SK-N-SH (cell line): Measurements from ENCODE around the gene FLNA. TPM values are rescaled to one million over a fixed set of nuclear protein-coding genes. Genes with fewer than 3 reads are reported as not detected.

Source experiments
- CTCF ChIA-PET: fragments of 300-600, 350-600 bp; formaldehyde crosslinking; extraction: SDS; loops from one replicate; lab custom pipeline; 2021; lab: Yijun Ruan, JAX
- POLR2A ChIA-PET: fragments of 350-600 bp; sonication (Branson Sonifier 250); formaldehyde crosslinking; extraction: SDS; loops from one replicate; lab custom pipeline; 2020; ENCODE audit warnings: antibody characterized with exemption, inconsistent platforms; lab: Yijun Ruan, JAX
- DNase-seq: peaks from one replicate; pipeline ENCODE4 v3.0.0; 2012
- H2AFZ ChIP-seq: fragments of 200-600 bp; sonication (generic); 2 replicates; pipeline ENCODE4 v1.8.1; 2016; ENCODE audit warnings: antibody characterized with exemption, mild to moderate bottlenecking, low read depth
- H3F3A ChIP-seq: fragments of 200-600 bp; sonication (generic); replicated peaks from 2 replicates; pipeline ENCODE3; 2016; ENCODE audit warnings: antibody characterized with exemption, mild to moderate bottlenecking; ENCODE audit not compliant: insufficient read depth
- H3K27ac ChIP-seq, 2 experiments: fragments of 200-500 bp in 1 of 2; fragments of 200-600 bp in 1 of 2; sonication (Bioruptor generic) in 1 of 2; sonication (generic), shearing (Covaris generic) in 1 of 2; 2 replicates each; pipeline versions ENCODE4 v1.5.1 to v1.6.1; 2014 to 2016; ENCODE audit warnings: low read depth in 2 of 2, inconsistent platforms in 1 of 2, low read length in 1 of 2, mild to moderate bottlenecking in 1 of 2, mixed read lengths in 1 of 2
- H3K27me3 ChIP-seq: fragments of 200-600 bp; sonication (generic), shearing (Covaris generic); 2 replicates; pipeline ENCODE4 v1.6.1; 2016; ENCODE audit warnings: mixed run types; ENCODE audit not compliant: insufficient read depth
- H3K36me3 ChIP-seq, 2 experiments: fragments of 200-500 bp in 1 of 2; fragments of 200-600 bp in 1 of 2; sonication (Bioruptor generic) in 1 of 2; sonication (generic) in 1 of 2; replicated peaks in 1 of 2; 2 replicates each; pipeline versions ENCODE3 to v1.5.1; 2014 to 2016; ENCODE audit warnings: low read length in 1 of 2, mild to moderate bottlenecking in 1 of 2; ENCODE audit not compliant: insufficient read depth in 2 of 2, control insufficient read depth in 1 of 2
- H3K4me1 ChIP-seq, 2 experiments: fragments of 200-500 bp in 1 of 2; fragments of 200-600 bp in 1 of 2; sonication (Bioruptor generic) in 1 of 2; sonication (generic), shearing (Covaris generic) in 1 of 2; 2 replicates each; pipeline versions ENCODE4 v1.5.1 to v1.6.1; 2014 to 2016; ENCODE audit warnings: low read depth in 1 of 2, low read length in 1 of 2, mixed run types in 1 of 2; ENCODE audit not compliant: insufficient read depth in 2 of 2, control insufficient read depth in 1 of 2
- H3K4me2 ChIP-seq: fragments of 200-600 bp; sonication (generic), shearing (Covaris generic); 2 replicates; pipeline ENCODE4 v1.6.1; 2017; ENCODE audit warnings: mixed run types
- H3K4me3 ChIP-seq, 2 experiments: fragments of 200-500 bp in 1 of 2; fragments of 200-600 bp in 1 of 2; sonication (Bioruptor generic) in 1 of 2; sonication (generic), shearing (Covaris generic) in 1 of 2; 2 replicates each; pipeline versions ENCODE4 v1.5.1 to v1.8.1; 2014 to 2016; ENCODE audit warnings: low read depth in 2 of 2, inconsistent platforms in 1 of 2, low read length in 1 of 2, mild to moderate bottlenecking in 1 of 2, mixed read lengths in 1 of 2, moderate library complexity in 1 of 2
- H3K79me2 ChIP-seq: fragments of 200-600 bp; sonication (generic); 2 replicates; pipeline ENCODE4 v1.8.1; 2017; ENCODE audit warnings: mild to moderate bottlenecking; ENCODE audit not compliant: insufficient read depth
- H3K9ac ChIP-seq: fragments of 200-600 bp; sonication (generic); 2 replicates; pipeline ENCODE4 v1.6.1; 2017; ENCODE audit warnings: mixed run types
- H3K9me2 ChIP-seq: fragments of 200-600 bp; sonication (generic); 2 replicates; pipeline ENCODE4 v1.6.1; 2017; ENCODE audit warnings: mixed run types
- H3K9me3 ChIP-seq: fragments of 200-600 bp; sonication (generic); 2 replicates; pipeline ENCODE4 v1.6.1; 2017; ENCODE audit warnings: mixed run types, mild to moderate bottlenecking, moderate library complexity
- H4K20me1 ChIP-seq: fragments of 200-600 bp; sonication (generic); 2 replicates; pipeline ENCODE4 v1.6.1; 2017; ENCODE audit warnings: mild to moderate bottlenecking, mixed run types; ENCODE audit not compliant: insufficient read depth
- EP300 ChIP-seq, 2 experiments: IDR thresholded peaks; 2 replicates each; pipeline versions ENCODE4 v1.4.0 to v1.6.1; 2012; ENCODE audit warnings: borderline replicate concordance in 1 of 2, low read depth in 1 of 2, low read length in 1 of 2
- FOXM1 ChIP-seq: IDR thresholded peaks from 2 replicates; pipeline ENCODE4 v1.4.0; 2012; ENCODE audit warnings: low read depth, mild to moderate bottlenecking
- IRF3 ChIP-seq: fragments of 150-350 bp; IDR thresholded peaks from 2 replicates; pipeline ENCODE4 v1.6.1; 2016; ENCODE audit warnings: mild to moderate bottlenecking, low read depth, low read length
- MEF2A ChIP-seq: IDR thresholded peaks from 2 replicates; pipeline ENCODE4 v1.4.0; 2012; ENCODE audit warnings: low read depth, borderline replicate concordance
- MXI1 ChIP-seq: IDR thresholded peaks from 2 replicates; pipeline ENCODE4 v1.6.1; 2012; ENCODE audit warnings: mild to moderate bottlenecking, low read depth, low read length, improper control_type of control experiment
- NFIC ChIP-seq: IDR thresholded peaks from 2 replicates; pipeline ENCODE4 v1.4.0; 2012; ENCODE audit warnings: borderline replicate concordance
- NRF1 ChIP-seq: IDR thresholded peaks from 2 replicates; pipeline ENCODE4 v1.6.1; 2012; ENCODE audit warnings: low read depth, mild to moderate bottlenecking, low read length
- POLR2AphosphoS5 ChIP-seq: IDR thresholded peaks from 2 replicates; pipeline ENCODE4 v1.6.1; 2012; ENCODE audit warnings: low read depth, low read length
- RAD21 ChIP-seq: IDR thresholded peaks from 2 replicates; pipeline ENCODE4 v1.6.1; 2012; ENCODE audit warnings: mild to moderate bottlenecking, low read length
- RFX5 ChIP-seq: IDR thresholded peaks from 2 replicates; pipeline ENCODE4 v1.6.1; 2012; ENCODE audit warnings: mild to moderate bottlenecking, improper control_type of control experiment, low read length
- RXRA ChIP-seq: IDR thresholded peaks from 2 replicates; pipeline ENCODE4 v1.4.0; 2012; ENCODE audit warnings: low read depth, mild to moderate bottlenecking, borderline replicate concordance
- SIN3A ChIP-seq: IDR thresholded peaks from 2 replicates; pipeline ENCODE4 v1.6.1; 2012; ENCODE audit warnings: low read depth, mild to moderate bottlenecking, low read length, moderate library complexity, borderline replicate concordance
- TEAD4 ChIP-seq: IDR thresholded peaks from 2 replicates; pipeline ENCODE4 v1.4.0; 2012; ENCODE audit warnings: mild to moderate bottlenecking, borderline replicate concordance; ENCODE audit not compliant: insufficient read depth
- USF2 ChIP-seq: fragments of 150-350 bp; IDR thresholded peaks from 2 replicates; pipeline ENCODE4 v1.6.1; 2017; ENCODE audit warnings: antibody characterized with exemption, low read length, low read depth, borderline replicate concordance
- YY1 ChIP-seq: IDR thresholded peaks from 2 replicates; pipeline ENCODE4 v1.4.0; 2012; ENCODE audit warnings: low read depth, mild to moderate bottlenecking
- WGBS: methylation state at CpG from one replicate; pipeline ENCODE4 v1.1.6; 2017; ENCODE audit warnings: low lambda C conversion rate; 5-methylcytosine and 5-hydroxymethylcytosine counted together
- polyA plus RNA-seq, 3 experiments: library from polyadenylated mRNA; depleted of rRNA; stranded (reverse); fragments of >200 nt; gene quantifications; 2 replicates each; pipeline ENCODE4 v1.2.3, GENCODE V29; 2012

FLNA gene
- polyA plus RNA-seq, 1 of the 3 experiments (the other 2 are of a cell fraction): 550 TPM

GRCh38 chrX:154354013-154354412 lies 20.4 kb downstream of the FLNA start:
- Histone ChIP-seq H2AFZ (no peak overlapping the region), H3K9me2 (no peaks in the 10 kb centered on the region), H3K27ac (no peak overlapping the region), H3K79me2 (peaks cover 26% of the 10 kb centered on the region), H4K20me1 (peaks cover 100% of the 10 kb centered on the region), H3K4me3 (no peak overlapping the region), H3K27me3 (no peaks in the 10 kb centered on the region), H3K36me3 (peaks cover 6 to 77% of the 10 kb centered on the region in 2 experiments), H3K4me1 (no peaks in the 10 kb centered on the region; a peak in 1 of 4 replicates), H3K9me3 (no peaks in the 10 kb centered on the region), H3K9ac (no peak overlapping the region), H3F3A (peaks cover 59% of the 10 kb centered on the region), H3K4me2 (no peak overlapping the region)
- DNase-seq: no peak
- ChIA-PET CTCF (no interaction called here), POLR2A (interaction anchor here (1.3 kb wide), 1 partner anchor 13 kb away, joined by 4 read pairs; no protein-coding TSS in a partner anchor)
- WGBS: 66% methylated on average over 11 of the region's 14 CpGs
- TF ChIP-seq TEAD4 (no peak), MEF2A (no peak), SIN3A (no peak), POLR2AphosphoS5 (no peak), MXI1 (no peak)

- H3K36me3 ChIP-seq: peaks cover 6 to 76% of the 10 kb centered on the region in 2 experiments
- WGBS: 85% methylated on average over 5 of the region's 24 CpGs
- no peak overlapping the region for H3K9ac ChIP-seq
- H4K20me1 ChIP-seq: peaks cover 100% of the 10 kb centered on the region
- TF ChIP-seq NRF1: no peak
- TF ChIP-seq NFIC: no peak
- no peak for TF ChIP-seq SIN3A
- no peak for TF ChIP-seq FOXM1
- H3F3A ChIP-seq: peaks cover 61% of the 10 kb centered on the region
- no peaks in the 10 kb centered on the region for H3K9me3 ChIP-seq
- H3K4me1 ChIP-seq: no peaks in the 10 kb centered on the region; a peak in 1 of 4 replicates
- H2AFZ ChIP-seq: no peak overlapping the region
- no peak overlapping the region; a peak in 1 of 4 replicates for H3K27ac ChIP-seq
- H3K4me2 ChIP-seq: no peak overlapping the region
- CTCF ChIA-PET: no interaction called here
- H3K4me3 ChIP-seq: no peak overlapping the region
- POLR2A ChIA-PET: interaction anchor here (1.3 kb wide), 1 partner anchor 14 kb away, joined by 4 read pairs; no protein-coding TSS in a partner anchor
- peaks cover 19% of the 10 kb centered on the region for H3K79me2 ChIP-seq
- H3K9me2 ChIP-seq: no peaks in the 10 kb centered on the region
- no peak for DNase-seq
- H3K27me3 ChIP-seq: no peaks in the 10 kb centered on the region
Measured at GRCh38 chrX:154353172-154353843, 21.1 kb downstream of the FLNA start.

- Histone ChIP-seq H3K9me3 (no peaks in the 10 kb centered on the region), H4K20me1 (peaks cover 98% of the 10 kb centered on the region), H3K36me3 (peaks cover 6 to 69% of the 10 kb centered on the region in 2 experiments), H3K27me3 (no peaks in the 10 kb centered on the region), H3K4me2 (no peak overlapping the region), H3K27ac (no peak overlapping the region), H3K4me1 (peaks cover 0 to under 1% of the 10 kb centered on the region in 2 experiments; a peak in 1 of 4 replicates), H3K79me2 (peaks cover 11% of the 10 kb centered on the region), H3K4me3 (no peak overlapping the region), H3F3A (peaks cover 57% of the 10 kb centered on the region), H3K9me2 (no peaks in the 10 kb centered on the region), H3K9ac (no peak overlapping the region), H2AFZ (no peak overlapping the region)
- DNase-seq: no peak
- WGBS: 56% methylated on average over 9 of the region's 13 CpGs
- ChIA-PET CTCF (no interaction called here), POLR2A (no interaction called here)
- TF ChIP-seq RAD21: no peak
- TF ChIP-seq RXRA: no peak
- no peak for TF ChIP-seq EP300 (IDR thresholded peaks at IDR 0.05; ENCODE audit: borderline replicate concordance in 1 of 2, low read depth in 1 of 2, low read length in 1 of 2)
- no peak for TF ChIP-seq YY1
- TF ChIP-seq RFX5: no peak
- TF ChIP-seq USF2: no peak
- no peak for TF ChIP-seq POLR2AphosphoS5
- no peak for TF ChIP-seq IRF3
- no peak for TF ChIP-seq MXI1
Measured at GRCh38 chrX:154352466-154352865, 22.0 kb downstream of the FLNA start.
